Endothelial cell of umbilical vein (primary cell): ENCODE results near the gene NPHS1. TPM values are rescaled to one million over a fixed set of nuclear protein-coding genes. Genes with fewer than 3 reads are reported as not detected.

ENCODE experiments used
- BruUV-seq: library from RNA; stranded (reverse); fragments of 400-500 nt; replicated peaks from 2 replicates; lab custom pipeline; 2021; lab: Mats Ljungman, UMichigan
- CTCF ChIA-PET: fragments of 300-600, 350-600 bp; sonication (Branson Sonifier 250); formaldehyde crosslinking; loops from one replicate; lab custom pipeline; 2021; ENCODE audit warnings: antibody characterized with exemption, inconsistent platforms; lab: Charles Lee
- POLR2A ChIA-PET: fragments of 300-600, 350-600 bp; sonication (Branson Sonifier 250); formaldehyde crosslinking; loops from one replicate; lab custom pipeline; 2021; ENCODE audit warnings: antibody characterized with exemption, inconsistent platforms; lab: Charles Lee
- DNase-seq: peaks from one replicate; pipeline ENCODE4 v3.0.0-alpha.2; 2011; ENCODE audit warnings: low read depth, low spot score
- FAIRE-seq: peaks from 2 replicates; lab custom pipeline; 2011; peaks lifted over from hg19 to GRCh38; lab: Jason Lieb, UNC
- H2AFZ ChIP-seq: 2 replicates; pipeline ENCODE4 v1.6.0; 2012; ENCODE audit warnings: low read depth, low read length, control low read depth, inconsistent platforms
- H3K27ac ChIP-seq: 2 replicates; pipeline ENCODE4 v1.5.1; 2011; ENCODE audit warnings: low read depth, mild to moderate bottlenecking, control low read depth, low read length, moderate library complexity; ENCODE audit not compliant: insufficient read depth
- H3K27me3 ChIP-seq, 2 experiments: 2 replicates each; pipeline versions ENCODE4 v1.6.0 to v1.6.1; 2011; ENCODE audit warnings: low read length in 2 of 2, mixed read lengths in 1 of 2; ENCODE audit not compliant: control insufficient read depth in 2 of 2, insufficient read depth in 2 of 2
- H3K36me3 ChIP-seq, 2 experiments: 2 replicates in 1 of 2; 3 replicates in 1 of 2; pipeline ENCODE4 v1.5.1; 2011; ENCODE audit warnings: low read length in 2 of 2, mild to moderate bottlenecking in 1 of 2, moderate library complexity in 1 of 2; ENCODE audit not compliant: control insufficient read depth in 2 of 2, insufficient read depth in 2 of 2; ENCODE audit errors: extremely low read depth in 1 of 2
- H3K4me1 ChIP-seq: 3 replicates; pipeline ENCODE4 v1.5.1; 2011; ENCODE audit warnings: mild to moderate bottlenecking, low read length; ENCODE audit not compliant: control insufficient read depth, insufficient read depth; ENCODE audit errors: extremely low read depth
- H3K4me2 ChIP-seq: 2 replicates; pipeline ENCODE4 v1.6.1; 2011; ENCODE audit warnings: low read length, control low read depth, mixed read lengths; ENCODE audit not compliant: insufficient read depth
- H3K4me3 ChIP-seq, 3 experiments: fragments of 200-600 bp in 1 of 3; sonication (generic), shearing (Covaris generic) in 1 of 3; replicated peaks in 1 of 3; 2 replicates each; pipeline ENCODE4 v1.5.1; 2011 to 2016; ENCODE audit warnings: control low read depth in 3 of 3, low read length in 3 of 3, mild to moderate bottlenecking in 2 of 3, inconsistent platforms in 1 of 3, low read depth in 1 of 3, moderate library complexity in 1 of 3; ENCODE audit not compliant: insufficient read depth in 1 of 3
- H3K79me2 ChIP-seq: 2 replicates; pipeline ENCODE4 v1.6.0; 2012; ENCODE audit warnings: low read length, inconsistent platforms; ENCODE audit not compliant: control insufficient read depth, insufficient read depth
- H3K9ac ChIP-seq: replicated peaks from 2 replicates; pipeline ENCODE3; 2011; ENCODE audit warnings: low read length, control low read depth; ENCODE audit not compliant: insufficient read depth; ENCODE audit errors: extremely low read depth
- H3K9me1 ChIP-seq: replicated peaks from 3 replicates; pipeline ENCODE4 v1.6.0; 2011; ENCODE audit warnings: mild to moderate bottlenecking, low read length; ENCODE audit not compliant: control insufficient read depth, insufficient read depth; ENCODE audit errors: extremely low read depth
- H3K9me3 ChIP-seq: replicated peaks from 2 replicates; pipeline ENCODE4 v1.5.1; 2012; ENCODE audit warnings: low read length, inconsistent platforms; ENCODE audit not compliant: control insufficient read depth, insufficient read depth
- H4K20me1 ChIP-seq: replicated peaks from 2 replicates; pipeline ENCODE3; 2011; ENCODE audit warnings: mild to moderate bottlenecking, low read length; ENCODE audit not compliant: control insufficient read depth, insufficient read depth; ENCODE audit errors: extremely low read depth
- EZH2 ChIP-seq: IDR thresholded peaks from 2 replicates; pipeline ENCODE4 v1.6.1; 2012; ENCODE audit warnings: borderline replicate concordance, low read depth, mild to moderate bottlenecking, moderate library complexity, low read length, inconsistent platforms; ENCODE audit not compliant: severe bottlenecking
- FOS ChIP-seq: IDR thresholded peaks from 2 replicates; pipeline ENCODE4 v1.6.1; 2011; ENCODE audit warnings: mild to moderate bottlenecking, low read length, moderate library complexity, borderline replicate concordance; ENCODE audit not compliant: insufficient read depth
- JUN ChIP-seq: IDR thresholded peaks from 2 replicates; pipeline ENCODE4 v1.6.1; 2011; ENCODE audit warnings: borderline replicate concordance, low read depth; ENCODE audit not compliant: insufficient read length, insufficient read depth
- MYC ChIP-seq: IDR thresholded peaks from one replicate; pipeline ENCODE4 v1.6.1; 2011; ENCODE audit warnings: mild to moderate bottlenecking, low read depth, low read length
- POLR2A ChIP-seq: IDR thresholded peaks from 2 replicates; pipeline ENCODE4 v1.6.1; 2012; ENCODE audit warnings: low read depth, mild to moderate bottlenecking, control low read depth, low read length
- POLR2AphosphoS5 ChIP-seq: IDR thresholded peaks from 2 replicates; pipeline ENCODE4 v1.6.1; 2012; ENCODE audit warnings: low read depth, mild to moderate bottlenecking, control low read depth, low read length, moderate library complexity; ENCODE audit not compliant: insufficient read depth
- dilution Hi-C: fragments of 300-500 bp; cut with MboI; formaldehyde crosslinking; loops from one replicate; pipeline ENCODE4 v1.15.0; 2019; ENCODE audit warnings: low sequenced_read_pairs; ENCODE audit not compliant: extremely low pct_ligation_motif_present
- intact Hi-C: fragments of 100-400 bp; cut with micrococcal nuclease; formaldehyde crosslinking; loops from one replicate; pipeline ENCODE4 v1.10.0; 2022
- polyA plus RNA-seq, 4 experiments: library from polyadenylated mRNA; depleted of rRNA in 3 of 4; stranded (reverse) in 3 of 4; unstranded in 1 of 4; fragments of >200 nt; gene quantifications; 2 replicates each; pipeline versions ENCODE4 v1.2.1 to v1.2.3, GENCODE V29; 2011 to 2012; ENCODE audit warnings: missing spikeins in 1 of 4
- total RNA-seq: library from RNA; stranded (reverse); gene quantifications from 2 replicates; pipeline ENCODE4 v1.2.3, GENCODE V29; 2021
- TF ChIP-seq, protein P1 (sequence below), 2 donors: IDR thresholded peaks; 1 replicate in 1 of 2; 2 replicates in 1 of 2; pipeline ENCODE4 v1.5.1; 2011; ENCODE audit warnings: low read length in 2 of 2, mild to moderate bottlenecking in 2 of 2, moderate library complexity in 2 of 2, control low read depth in 1 of 2, inconsistent platforms in 1 of 2, low read depth in 1 of 2; ENCODE audit not compliant: insufficient read depth in 1 of 2; ENCODE audit errors: extremely low read depth in 1 of 2

Gene NPHS1
- total and polyA plus RNA-seq, 2 donors (not counting 3 experiments of a cell fraction or from before 2014, with no cell fraction given) = not detected

DNA sequence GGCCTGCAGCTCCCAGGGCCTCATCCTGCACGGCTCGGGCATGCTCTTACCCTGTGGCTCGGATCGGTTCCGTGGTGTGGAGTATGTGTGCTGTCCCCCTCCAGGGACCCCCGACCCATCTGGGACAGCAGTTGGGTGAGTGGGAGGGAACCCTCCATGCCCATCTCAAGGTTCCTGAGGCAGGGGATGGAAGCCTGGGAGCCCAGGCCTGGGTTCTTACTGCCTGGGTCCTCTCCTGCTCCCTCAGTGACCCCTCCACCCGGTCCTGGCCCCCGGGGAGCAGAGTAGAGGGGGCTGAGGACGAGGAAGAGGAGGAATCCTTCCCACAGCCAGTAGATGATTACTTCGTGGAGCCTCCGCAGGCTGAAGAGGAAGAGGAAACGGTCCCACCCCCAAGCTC is 19.3 kb upstream of the NPHS1 start:
- dilution Hi-C loops (no loop called here), intact Hi-C loops (no loop called here)
- no peak for FAIRE-seq
- ChIA-PET POLR2A (no interaction called here), CTCF (no interaction called here)
- no peaks in the 10 kb centered on the region for H4K20me1 ChIP-seq
- H3K9me1 ChIP-seq = no peaks in the 10 kb centered on the region
- H3K27me3 ChIP-seq = peaks cover 0 to 7% of the 10 kb centered on the region in 2 experiments
- peaks cover 4% of the 10 kb centered on the region for H3K4me1 ChIP-seq
- H3K9me3 ChIP-seq = no peaks in the 10 kb centered on the region
- no peak overlapping the region for H3K27ac ChIP-seq
- no peak for DNase-seq
- no peak for TF ChIP-seq JUN
- no peak for TF ChIP-seq POLR2AphosphoS5
- TF ChIP-seq POLR2A = no peak
- TF ChIP-seq MYC = no peak
- TF ChIP-seq, protein P1, sequence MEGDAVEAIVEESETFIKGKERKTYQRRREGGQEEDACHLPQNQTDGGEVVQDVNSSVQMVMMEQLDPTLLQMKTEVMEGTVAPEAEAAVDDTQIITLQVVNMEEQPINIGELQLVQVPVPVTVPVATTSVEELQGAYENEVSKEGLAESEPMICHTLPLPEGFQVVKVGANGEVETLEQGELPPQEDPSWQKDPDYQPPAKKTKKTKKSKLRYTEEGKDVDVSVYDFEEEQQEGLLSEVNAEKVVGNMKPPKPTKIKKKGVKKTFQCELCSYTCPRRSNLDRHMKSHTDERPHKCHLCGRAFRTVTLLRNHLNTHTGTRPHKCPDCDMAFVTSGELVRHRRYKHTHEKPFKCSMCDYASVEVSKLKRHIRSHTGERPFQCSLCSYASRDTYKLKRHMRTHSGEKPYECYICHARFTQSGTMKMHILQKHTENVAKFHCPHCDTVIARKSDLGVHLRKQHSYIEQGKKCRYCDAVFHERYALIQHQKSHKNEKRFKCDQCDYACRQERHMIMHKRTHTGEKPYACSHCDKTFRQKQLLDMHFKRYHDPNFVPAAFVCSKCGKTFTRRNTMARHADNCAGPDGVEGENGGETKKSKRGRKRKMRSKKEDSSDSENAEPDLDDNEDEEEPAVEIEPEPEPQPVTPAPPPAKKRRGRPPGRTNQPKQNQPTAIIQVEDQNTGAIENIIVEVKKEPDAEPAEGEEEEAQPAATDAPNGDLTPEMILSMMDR (IDR thresholded peaks at IDR 0.05; ENCODE audit: extremely low read depth in 1 of 2, insufficient read depth in 1 of 2, low read depth in 1 of 2, low read length in 2 of 2) = no peak
- TF ChIP-seq FOS = no peak
- TF ChIP-seq EZH2 = no peak
- no peak overlapping the region for H3K4me3 ChIP-seq
- H3K4me2 ChIP-seq = no peak overlapping the region
- H3K79me2 ChIP-seq = no peaks in the 10 kb centered on the region
- H3K36me3 ChIP-seq = no peaks in the 10 kb centered on the region
- no peak overlapping the region for H2AFZ ChIP-seq
- BruUV-seq = no TSS peak
- no peak overlapping the region for H3K9ac ChIP-seq
